Glomerular visceral epithelial cell (primary cell): ENCODE data around the gene TMEM203.

Experiments
- DNase-seq: peaks from one replicate; pipeline ENCODE4 v3.0.0-alpha.2; 2016; ENCODE audit errors: extremely low spot score

The TMEM203 gene

DNA sequence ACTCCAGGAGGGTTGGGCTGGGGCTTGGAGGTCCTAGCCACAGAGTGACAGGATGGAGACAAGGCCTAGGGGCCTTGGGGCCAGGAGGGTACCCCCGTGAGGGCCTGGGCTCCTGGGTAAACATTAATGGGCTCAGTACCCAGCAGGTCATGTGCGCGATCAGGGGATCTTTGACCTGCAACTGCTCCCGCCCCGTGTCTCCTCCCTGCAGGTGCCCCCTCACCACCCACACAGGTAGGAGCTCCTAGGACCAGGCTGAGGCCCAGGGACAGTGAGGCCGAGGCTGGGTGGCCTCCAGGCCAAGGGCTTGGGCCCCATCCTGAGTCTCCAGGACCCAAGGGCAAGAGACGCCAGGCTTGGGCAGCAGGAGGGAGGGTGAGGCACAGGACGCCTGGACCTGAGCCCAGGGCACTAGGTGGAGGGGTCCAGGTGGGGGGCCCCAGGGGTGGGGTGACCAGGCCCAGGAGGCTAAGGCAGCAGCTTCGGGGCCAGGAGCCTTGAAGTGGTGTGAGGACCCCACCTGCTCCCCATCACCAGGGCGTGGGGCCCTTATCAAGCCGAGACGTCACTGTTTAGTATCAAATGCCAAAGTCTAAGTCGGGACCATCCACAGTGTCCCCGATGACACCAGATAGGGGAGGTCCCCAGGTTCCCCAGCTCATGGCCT lies 25.4 kb upstream of the TMEM203 start, which contains the start of gene SLC34A3:
TSS of gene SLC34A3 (plus strand) at position 197 of the 667 bp plus-strand sequence. CDS start 802 bp downstream, outside the sequence.
- DNase-seq: no peak

DNA sequence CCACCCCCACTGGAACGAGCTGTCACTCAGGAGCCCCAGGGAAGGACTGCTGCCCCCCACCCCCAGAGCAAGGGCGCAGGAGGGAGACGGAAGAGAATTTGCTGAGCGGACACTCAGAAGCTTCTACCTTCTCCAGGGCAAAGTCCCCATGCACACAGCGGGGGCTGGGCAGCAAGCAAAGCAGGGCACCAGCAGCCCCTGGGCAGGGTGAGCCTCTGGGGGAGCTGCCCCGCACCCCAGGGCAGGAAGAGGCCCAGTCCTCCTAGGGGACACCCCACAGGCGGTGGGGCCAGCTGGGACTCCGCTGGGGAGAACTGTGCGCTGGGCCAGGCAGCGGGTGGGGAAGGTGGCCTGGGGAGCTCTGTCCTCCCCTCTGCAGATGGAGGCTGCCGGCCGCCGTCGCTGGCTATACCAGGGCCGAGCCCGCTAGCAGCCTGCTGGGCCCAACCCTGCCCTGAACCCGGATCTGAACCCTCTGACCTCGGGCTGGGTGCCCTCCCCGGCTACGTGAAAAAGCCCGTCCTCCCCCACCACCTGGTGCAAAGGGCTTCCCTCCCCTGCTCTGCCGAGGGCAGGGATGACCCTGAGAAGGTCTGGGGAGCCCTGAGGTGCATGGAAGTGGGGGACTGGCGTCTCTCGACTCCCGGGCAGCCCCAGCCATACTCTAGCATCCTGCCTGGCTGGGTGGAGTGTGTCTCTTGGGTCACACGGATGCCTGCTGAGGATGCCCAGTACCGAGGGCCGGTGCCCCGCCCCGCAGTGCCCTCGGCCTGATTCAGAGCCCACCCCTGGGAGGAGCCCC lies 24.7 kb upstream of the TMEM203 start:
- no peak for DNase-seq

DNA sequence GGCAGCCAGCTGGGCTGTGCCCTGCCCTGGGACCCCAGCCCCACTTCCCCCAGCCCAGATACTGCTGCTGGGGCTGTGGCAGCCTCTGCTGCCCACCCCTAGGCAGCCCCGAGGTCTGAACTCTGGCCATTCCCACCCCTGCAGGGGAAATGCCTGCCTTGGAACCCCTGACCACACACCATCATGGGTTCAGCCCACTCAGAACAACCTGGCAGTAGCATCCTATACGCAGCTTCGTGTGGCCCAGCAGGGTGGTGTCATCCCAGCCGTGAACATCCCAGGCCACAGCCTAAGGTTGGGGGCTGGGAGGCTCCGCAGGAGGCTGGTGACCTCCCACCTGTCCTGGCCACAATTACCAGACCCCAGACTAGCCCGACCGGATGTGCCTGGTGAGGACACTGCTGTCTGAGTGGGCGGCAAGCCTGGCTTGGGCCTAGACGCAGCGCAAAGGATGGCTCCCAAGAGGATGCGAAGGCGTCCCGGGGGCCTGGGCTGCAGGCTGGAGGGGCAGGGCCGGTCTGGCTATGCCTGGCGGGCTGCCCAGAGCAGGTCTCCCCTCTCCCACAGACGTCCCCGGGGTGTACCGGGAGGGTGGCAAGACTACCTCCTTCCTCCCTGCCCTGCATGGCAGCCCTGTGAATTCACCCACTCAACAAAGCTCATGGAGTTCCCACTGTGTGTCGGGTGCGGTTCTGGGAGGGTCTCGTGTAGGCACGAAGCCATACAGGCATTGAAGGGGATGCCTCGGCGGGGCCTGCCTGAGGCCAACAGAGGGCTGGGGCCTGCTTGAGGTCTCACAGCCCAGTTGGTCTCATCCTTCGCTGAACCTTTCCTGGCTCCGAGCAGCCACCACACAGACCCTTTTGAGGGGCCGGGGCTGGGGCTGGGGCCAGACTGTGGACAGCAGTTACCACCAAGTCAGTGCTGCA lies 23.8 kb upstream of the TMEM203 start:
- no peak for DNase-seq

DNA sequence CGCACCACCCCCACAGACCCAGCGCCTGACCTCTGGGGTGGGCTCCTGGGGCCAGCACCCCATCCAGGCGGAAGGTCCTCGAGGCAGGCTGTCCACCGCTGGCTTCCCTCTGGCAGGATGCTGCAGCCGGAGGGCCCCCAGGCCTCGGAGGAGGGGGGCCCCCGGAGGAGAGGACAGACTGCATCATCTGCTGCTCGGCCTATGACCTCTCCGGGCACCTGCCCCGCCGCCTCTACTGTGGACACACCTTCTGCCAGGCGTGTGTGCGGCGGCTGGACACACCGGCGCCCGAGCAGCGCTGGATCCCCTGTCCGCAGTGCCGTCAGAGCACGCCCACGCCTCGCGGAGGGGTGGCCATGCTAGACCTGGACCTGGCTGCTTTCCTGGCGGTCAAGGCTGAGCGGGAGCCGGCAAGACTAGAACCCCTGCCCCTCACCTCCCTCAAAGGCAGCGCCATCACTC lies 23.1 kb upstream of the TMEM203 start:
- no peak for DNase-seq

DNA sequence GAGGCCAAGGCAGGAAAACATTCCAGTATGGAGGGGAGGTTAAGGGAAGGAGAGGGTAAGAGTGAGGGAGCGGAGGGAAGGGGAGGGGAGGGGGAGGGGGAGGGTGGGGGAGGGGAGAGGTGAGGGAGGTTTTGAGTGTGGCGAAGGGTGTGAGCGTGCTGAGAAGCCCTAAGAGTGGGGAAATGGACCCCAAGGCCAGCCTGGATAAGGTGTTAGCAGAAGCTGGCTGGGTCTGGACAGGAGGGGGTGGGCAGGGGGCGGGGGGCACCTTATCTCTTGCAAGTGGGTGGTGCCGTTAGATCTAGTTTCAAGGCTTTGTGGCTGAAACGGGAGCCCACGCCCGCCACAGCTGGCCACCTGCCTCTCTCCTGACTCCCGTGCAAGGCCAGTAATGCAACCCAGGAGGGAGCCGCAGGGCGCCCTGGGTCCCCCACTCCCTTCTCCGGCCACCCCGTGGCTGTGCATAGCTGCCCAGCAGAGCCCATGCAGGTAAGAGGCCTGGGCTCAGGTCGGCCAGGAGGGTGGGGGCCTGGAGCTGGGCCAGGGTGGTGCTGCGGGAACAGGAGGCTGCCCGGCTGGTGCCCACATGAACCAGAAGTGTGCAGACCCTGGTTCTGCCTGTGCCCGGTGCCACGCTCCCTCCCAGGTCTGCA lies 22.5 kb upstream of the TMEM203 start:
- DNase-seq: no peak

DNA sequence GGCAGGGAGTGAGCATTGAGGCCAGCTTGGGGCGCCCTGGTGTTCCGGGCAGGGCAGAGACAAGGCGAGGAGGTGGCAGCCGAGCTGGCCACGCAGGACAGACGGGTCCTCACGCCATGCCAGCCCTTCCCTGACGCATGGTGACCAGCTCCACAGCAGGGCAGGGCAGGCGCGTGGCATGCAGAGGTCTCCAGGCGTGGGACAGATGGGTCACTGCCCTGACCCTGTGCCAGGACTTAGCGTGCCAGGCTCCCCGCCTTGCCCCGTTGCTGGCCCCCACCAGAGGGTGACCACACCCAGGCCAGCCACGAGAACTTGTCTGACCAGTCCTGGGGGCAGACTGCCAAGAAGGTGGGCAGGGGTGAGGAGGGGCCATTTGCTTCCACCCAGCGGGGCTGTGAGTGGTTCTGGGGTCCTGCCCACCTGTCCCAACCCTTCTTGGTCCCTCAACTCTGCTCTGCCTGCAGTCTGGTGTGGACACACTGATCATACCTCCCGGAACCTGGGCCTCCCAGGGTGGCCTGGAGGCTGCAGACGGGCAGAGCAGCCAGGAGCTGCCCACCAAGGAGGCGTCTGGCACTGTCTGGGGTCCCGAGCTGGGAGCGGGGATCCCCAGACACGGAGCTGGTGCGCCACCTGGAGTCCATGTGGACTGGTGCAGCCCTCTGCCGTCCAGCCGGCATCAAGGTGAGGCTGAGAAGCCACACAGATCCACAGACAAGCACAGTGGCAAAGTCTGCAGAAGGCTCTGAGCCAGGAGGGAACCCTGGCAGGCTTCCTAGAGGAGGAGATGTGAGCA lies 21.8 kb upstream of the TMEM203 start, which contains the start of gene RNF224:
TSS of gene RNF224 (plus strand) at position 449 of the 799 bp plus-strand sequence. CDS start 834 bp downstream, outside the sequence.
- DNase-seq: peak; percentile 86

DNA sequence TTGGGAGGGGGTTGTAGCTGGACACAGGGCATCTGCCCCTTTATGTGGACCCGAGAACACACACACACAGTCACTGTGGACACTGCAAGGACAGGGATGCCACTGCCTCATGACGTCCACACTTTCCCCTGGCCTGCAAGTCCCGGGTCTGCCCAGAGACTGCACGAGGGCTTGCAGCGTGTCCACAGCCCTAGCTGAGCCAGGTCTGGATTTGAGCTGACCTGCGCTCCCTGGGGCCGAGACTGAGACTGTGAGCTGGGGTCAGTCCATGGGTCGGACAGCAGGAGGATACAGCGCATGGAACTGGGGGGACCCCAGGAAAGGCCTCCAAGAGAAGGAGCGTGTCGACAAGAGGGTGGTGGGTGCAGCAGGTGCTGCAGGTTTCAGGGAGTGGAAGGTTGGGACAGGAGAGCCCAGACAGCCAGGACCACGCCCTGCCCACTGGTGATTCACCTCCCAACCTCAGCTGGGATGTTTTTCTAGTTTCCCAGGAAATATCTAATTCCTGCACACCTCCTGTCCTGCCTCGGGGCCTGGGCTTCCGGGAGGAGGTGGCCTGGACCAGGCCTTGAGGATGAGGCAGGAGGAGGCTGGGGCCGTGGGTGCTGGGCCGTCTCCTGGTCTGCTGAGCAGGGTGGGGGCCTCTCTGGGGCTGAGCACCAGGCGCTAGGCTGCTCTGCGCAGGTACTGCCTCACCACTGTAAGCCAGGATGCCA lies 21.0 kb upstream of the TMEM203 start:
- peak; percentile 78 for DNase-seq

DNA sequence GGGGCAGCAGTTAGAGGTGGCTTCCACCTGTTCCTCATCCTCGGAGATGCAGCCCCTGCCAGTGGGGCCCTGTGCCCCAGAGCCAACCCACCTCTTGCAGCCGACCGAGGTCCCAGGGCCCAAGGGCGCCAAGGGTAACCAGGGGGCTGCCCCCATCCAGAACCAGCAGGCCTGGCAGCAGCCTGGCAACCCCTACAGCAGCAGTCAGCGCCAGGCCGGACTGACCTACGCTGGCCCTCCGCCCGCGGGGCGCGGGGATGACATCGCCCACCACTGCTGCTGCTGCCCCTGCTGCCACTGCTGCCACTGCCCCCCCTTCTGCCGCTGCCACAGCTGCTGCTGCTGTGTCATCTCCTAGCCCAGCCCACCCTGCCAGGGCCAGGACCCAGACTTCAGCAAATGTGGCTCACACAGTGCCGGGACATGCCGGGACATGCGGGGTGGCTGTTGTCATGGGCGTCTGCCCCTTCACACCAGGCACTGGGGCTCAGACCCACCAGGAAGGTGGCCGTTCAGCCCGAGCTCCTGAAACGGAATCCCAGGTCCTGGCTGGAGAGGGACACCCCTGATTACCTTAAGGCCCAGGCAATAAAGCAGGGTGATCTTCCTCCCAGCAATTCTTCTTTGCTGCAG lies 20.4 kb upstream of the TMEM203 start:
- DNase-seq: no peak

DNA sequence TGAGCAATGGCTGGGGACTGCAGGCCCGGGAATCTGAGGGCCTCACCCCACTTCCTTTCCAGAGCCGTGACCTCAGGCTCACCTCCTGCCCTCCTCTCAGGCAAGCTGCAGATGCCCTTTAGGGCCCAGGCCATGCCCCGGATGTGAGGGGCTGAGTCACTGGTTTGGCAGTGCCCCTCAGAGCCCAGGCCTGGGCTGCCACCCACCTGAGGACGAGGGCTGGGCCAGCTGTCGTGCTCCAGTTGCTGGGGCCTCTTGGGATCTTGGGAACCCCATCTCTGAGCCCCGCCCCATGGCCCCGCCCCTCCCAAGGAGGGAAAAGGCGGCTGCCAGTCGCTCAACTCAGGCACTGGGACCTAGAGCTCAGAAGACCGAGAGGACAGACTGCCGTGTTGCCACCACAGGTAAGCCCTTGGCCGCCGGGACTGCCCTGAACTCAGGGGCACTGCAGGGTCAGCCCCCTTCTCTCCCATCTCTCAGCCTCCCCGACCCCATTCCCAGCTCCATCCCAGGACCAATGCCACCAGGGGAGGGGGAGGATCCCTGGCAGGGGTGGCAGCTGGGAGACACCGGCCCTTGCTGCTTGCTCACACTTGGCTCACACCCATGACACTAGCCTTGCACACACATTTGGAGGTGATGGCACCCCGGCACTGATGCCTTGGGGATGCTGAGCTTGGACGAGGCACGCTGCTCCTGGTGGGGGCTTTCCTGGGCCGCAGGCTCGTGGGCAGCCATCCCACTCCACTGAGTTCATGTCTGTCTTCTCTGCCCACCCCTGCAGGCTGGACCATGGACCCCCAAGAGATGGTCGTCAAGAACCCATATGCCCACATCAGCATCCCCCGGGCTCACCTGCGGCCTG lies 19.6 kb upstream of the TMEM203 start, which contains the start of gene CYSRT1:
TSS of gene CYSRT1 (plus strand) at position 345 of the 865 bp plus-strand sequence. CDS start at position 793, 448 bp downstream.
- DNase-seq: no peak

DNA sequence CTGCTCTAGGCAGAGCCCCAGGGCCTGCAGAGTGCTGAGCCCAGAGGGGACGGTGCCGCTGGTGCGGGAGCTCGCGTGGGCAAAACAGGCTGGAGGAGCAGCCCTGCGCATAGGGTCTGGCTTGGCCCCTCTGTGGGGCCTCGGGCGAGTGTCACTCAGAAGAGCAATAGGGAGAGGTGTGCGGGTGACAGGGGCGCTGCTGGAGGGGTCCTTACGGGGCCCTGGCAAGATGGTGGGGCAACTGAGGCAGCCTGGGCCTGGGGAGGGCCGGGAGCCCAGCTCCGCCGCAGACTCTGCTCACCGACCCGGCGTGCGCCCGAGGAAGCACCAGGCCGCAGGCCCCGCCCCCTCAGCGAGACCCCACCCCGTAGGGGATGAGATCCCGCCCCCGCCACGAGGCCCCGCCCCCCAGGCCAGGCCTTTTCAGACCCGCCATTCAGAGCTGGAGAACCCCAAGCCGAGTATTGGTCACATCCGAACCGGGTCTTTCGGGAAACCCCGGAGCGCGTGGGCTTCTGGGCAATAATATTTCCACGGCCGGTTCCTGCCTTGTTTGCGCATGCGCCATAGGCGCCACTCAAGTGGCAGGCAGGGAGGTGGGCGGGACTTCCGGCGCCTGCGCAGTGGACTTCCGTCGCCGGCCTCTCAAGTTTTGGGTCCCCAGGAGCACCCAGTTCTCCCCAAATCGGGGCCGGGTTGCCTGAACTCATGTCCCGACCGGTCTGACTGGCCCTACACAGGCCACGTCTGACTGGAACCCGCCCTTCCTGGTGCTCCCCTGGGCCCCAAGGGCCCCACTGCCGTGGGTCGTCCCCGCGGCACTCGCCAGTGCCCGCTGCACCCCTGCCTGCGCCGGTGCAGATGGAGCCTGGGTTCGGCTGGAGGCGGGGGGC lies 17.9 kb upstream of the TMEM203 start:
- DNase-seq: peak; percentile 99

DNA sequence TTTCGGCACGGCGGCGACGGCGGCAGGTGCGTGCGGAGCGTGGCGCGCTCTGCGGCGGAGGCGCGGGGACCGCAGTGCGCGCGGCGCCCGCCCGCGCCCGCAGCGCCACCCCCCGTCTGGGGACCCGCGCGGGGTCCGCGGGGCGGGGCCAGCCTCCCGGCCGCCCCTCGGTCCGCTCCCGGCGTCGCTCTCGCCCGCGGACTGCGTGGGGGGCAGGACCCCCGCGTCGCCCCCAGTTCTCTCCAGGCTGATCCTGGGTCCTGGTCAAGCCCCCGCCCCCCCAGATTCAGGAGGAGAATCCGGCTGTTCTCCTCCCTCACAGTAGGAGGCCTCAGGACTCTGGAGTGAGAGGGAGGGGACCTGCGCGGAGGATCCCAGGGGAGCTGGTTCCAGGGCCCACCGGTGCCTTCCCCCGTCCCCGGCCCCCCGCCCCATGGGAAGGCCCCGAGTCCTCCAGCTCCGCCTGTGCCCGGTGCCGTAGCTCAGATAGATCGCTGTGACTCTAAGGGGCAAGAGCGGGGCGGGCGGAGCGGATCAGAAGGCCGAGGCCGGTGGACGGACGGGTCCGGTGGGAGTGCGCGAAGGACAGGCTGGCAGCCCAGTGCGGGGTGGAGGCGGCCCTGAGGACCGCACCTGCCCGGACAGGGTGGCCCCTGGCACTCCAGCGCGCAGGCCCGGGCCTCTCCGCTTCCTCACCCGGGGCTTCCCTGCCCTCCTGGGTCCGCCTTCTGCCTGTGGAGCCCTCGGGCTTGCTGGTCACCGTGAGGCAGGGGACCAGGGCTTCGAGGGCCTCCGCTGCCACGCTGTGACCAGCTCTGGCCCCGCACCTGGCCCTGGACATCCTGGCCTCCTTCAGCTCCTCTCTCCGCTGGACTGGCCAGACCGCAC lies 17.0 kb upstream of the TMEM203 start, which contains the start of gene RNF208:
TSS of gene RNF208 (minus strand) at position 51 of the 888 bp plus-strand sequence. CDS start 1,028 bp downstream, outside the sequence.
- no peak for DNase-seq

DNA sequence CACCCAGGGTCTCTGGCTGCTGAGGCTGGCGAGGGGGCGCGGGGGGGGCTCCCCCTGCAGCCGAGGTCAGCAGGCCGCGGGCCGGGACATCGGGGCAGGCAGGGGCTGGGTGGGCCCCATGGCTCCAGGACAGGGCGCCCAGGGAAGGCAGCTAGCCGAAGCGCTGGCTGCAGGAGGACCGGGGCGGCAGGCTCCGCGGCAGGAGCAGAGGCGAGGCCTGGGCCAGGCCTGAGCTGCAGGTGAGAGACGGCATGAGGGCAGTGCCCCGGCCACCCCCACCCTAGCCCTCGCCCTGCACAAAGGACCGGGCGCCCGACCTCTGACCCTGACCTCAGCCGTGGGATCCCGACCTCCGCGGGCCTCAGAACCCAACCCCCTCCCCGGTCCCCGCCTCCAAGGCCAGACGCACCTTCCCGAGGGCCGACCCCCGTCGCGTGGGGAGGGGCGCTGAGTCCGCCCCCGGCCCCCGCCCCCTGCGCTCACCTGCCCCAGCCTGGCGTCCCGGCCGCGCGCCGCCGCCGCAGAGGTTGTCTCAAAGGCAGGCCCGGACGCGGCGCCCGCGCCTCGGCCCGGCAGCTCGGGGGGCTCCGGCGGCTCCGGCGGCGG lies 16.2 kb upstream of the TMEM203 start:
- no peak for DNase-seq

DNA sequence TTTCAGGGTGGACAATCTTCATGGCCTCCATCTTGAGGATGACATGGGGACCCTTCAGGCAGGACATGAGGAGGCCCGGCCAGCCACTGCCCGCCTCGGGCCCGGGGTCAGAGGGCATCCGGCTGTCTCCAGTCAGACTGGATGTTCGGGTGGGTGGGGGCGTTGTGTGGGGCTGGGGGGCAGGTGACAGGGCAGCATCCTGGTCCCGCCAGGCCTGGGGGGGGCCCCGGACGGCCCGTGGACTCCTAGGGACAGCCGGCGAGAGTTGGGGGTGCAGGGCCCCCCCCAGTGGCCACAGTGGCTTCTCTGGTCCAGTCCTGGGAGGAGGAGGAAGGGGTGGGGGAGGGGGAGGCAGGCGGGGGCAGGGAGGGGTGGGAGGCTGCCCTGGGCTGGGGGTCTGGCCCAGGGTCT lies 15.7 kb upstream of the TMEM203 start:
- no peak for DNase-seq

DNA sequence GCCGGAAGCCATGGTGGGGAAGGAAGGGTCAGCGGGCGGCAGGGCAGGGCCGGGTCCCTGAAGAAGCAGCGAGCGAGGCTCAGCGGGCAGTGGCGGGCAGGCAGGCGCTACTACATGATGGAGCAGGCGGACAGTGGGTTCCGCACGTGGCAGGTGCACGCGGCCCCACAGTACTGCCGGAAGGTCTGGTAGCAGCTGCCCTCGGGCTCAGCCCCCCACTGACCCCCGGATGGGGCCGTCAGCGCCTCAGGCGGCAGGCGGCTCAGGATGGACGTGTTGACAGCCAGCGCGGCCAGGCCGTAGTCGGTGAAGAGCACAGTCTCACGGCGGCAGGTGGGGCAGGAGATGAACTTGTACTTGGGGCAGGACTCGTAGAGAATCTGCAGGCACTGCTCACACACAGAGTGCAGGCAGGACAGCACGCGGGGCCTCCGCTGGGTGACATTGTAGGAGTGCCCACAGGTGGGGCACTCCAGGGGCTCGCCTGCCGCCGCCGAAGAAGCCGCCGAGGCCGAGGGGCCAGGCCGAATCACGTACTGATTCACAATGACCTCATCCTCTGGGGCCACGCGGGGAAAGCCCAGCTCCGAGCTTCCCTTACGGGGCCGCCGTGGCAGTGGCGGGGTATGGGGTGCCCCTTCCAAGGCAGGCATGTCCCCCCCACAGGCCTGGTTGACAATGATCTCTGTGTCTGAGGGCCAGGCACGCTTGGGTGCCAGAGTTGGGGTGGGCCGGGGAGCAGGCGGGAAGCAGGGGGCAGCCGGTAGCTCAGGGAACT lies 15.1 kb upstream of the TMEM203 start:
- no peak for DNase-seq
